Ovary (tissue), 9 donors: ENCODE results near the gene SLX4IP. TPM values are rescaled to one million over a fixed set of nuclear protein-coding genes. Genes with fewer than 3 reads are reported as not detected.
A peak's percentile ranks its signal among the peaks of the same experiment; 100 is the strongest.

Source experiments
- DNase-seq, 5 donors: peaks; one replicate each; pipeline ENCODE4 v3.0.0-alpha.2; 2019 to 2020
- H3K27ac ChIP-seq, 2 donors: fragments of 200-600 bp; one replicate each; pipeline versions ENCODE4 v1.5.1 to v1.8.0; 2019 to 2022
- H3K27me3 ChIP-seq: fragments of 200-600 bp; one replicate; pipeline ENCODE4 v1.8.0; 2022
- H3K36me3 ChIP-seq: fragments of 200-600 bp; sonication (generic); one replicate; pipeline ENCODE4 v1.5.1; 2019
- H3K4me1 ChIP-seq: one replicate; pipeline ENCODE4 v1.8.1; 2013; ENCODE audit warnings: mild to moderate bottlenecking, moderate library complexity; ENCODE audit not compliant: insufficient read depth
- H3K4me3 ChIP-seq: fragments of 200-600 bp; sonication (generic); one replicate; pipeline ENCODE4 v1.5.1; 2017
- H3K9me3 ChIP-seq, 2 donors: fragments of 200-600 bp in 1 of 2; sonication (generic) in 1 of 2; one replicate each; pipeline versions ENCODE4 v1.5.1 to v1.8.1; 2013 to 2019; ENCODE audit warnings: mild to moderate bottlenecking in 1 of 2, moderate library complexity in 1 of 2
- EP300 ChIP-seq: sonication (generic); formaldehyde crosslinking; IDR thresholded peaks from one replicate; pipeline ENCODE4 v1.6.1; 2017; ENCODE audit warnings: antibody characterized with exemption
- POLR2A ChIP-seq: fragments of 450-650 bp; IDR thresholded peaks from one replicate; pipeline ENCODE4 v1.6.1; 2017; ENCODE audit warnings: antibody characterized with exemption, mild to moderate bottlenecking, moderate library complexity
- WGBS, 3 donors: extraction: QIAGEN DNeasy Blood & Tissue Kit in 1 of 3; methylation state at CpG; one replicate each; pipeline versions ENCODE4 v1.1.5 to v1.1.7; 2013 to 2017; 5-methylcytosine and 5-hydroxymethylcytosine counted together
- intact Hi-C, 4 donors: fragments of 100-400 bp; cut with DNase I; formaldehyde crosslinking; loops; one replicate each; pipeline versions ENCODE4 v1.11.0 to v1.15.1; 2022 to 2023
- polyA plus RNA-seq, 2 donors: library from polyadenylated mRNA; stranded (reverse); fragments of 200-250 nt in 1 of 2; fragments of 350-450 nt in 1 of 2; fragmentation: Illumina TruSeq in 1 of 2; extraction: RNeasy Lipid Tissue Mini Kit (QIAGEN cat#74804) in 1 of 2; gene quantifications; one replicate each; pipeline ENCODE4 v1.2.3, GENCODE V29; 2013 to 2014
- total RNA-seq, 7 donors: library from RNA; depleted of rRNA in 2 of 7; stranded (reverse); fragments of >200 nt in 2 of 7; fragmentation: NEBNext Ultra II Directional in 3 of 7; extraction: Animal tissue kit (Norgen Biotek cat#: 25700) in 3 of 7; gene quantifications; one replicate each; pipeline versions ENCODE4 v1.1.0 to v1.2.4, GENCODE V29; 2016 to 2023
- TF ChIP-seq, protein P1 (sequence below), 3 donors: fragments of 450-650 bp in 2 of 3; fragments of 200-600 bp in 1 of 3; IDR thresholded peaks; one replicate each; pipeline versions ENCODE4 v1.5.1 to v1.8.0; 2016 to 2022; ENCODE audit warnings: antibody characterized with exemption in 3 of 3, mild to moderate bottlenecking in 1 of 3
- donor health status: DM: no; HTN: no; CAD: no; lungs with moderate emphysema.
- donor health status: DM: no; HTN: no; CAD: no.
- donor health status: Bipolar disorder and iron deficiency.
- donor health status: DM: yes; HTN: yes; CAD: no.
- donor health status: DM: no; HTN: no; CAD: no.
- donor health status: DM: yes; HTN: yes; CAD: no.

The SLX4IP gene
- total and polyA plus RNA-seq, 9 donors, result 0.98 to 5.1 (median 2.8) TPM

DNA sequence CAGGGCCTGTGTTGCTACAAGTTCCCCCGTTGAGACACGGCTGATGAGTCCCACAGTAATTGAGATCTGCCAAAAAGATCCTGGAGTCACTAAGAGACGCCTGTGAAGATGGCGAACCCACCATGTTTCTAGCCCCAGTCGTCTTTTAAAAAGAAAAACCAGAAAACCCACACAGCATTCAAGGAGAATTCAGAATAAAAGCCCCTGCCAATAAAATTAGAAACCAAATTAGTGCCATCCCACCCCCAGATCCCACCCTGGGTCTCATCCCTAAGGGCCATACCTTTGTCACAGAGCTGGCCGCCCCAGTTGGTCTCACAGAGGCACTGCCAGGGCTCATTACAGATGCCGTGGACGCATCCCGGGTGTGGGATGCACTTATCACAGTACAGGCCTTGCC is 217.1 kb downstream of the SLX4IP start:
- intact Hi-C loops, result no loop called here
- Histone ChIP-seq H3K9me3 (no peaks in the 10 kb centered on the region), H3K27ac (peak overlapping the region; percentile 24 to 32), H3K4me3 (no peak overlapping the region), H3K36me3 (no peaks in the 10 kb centered on the region), H3K4me1 (peaks cover 5% of the 10 kb centered on the region), H3K27me3 (no peaks in the 10 kb centered on the region)
- DNase-seq, result peak in 1 of 5 donors; percentile 26
- 77 to 90% (median 84%) methylated on average over 9 of the region's 9 CpGs for WGBS, 3 donors
- TF ChIP-seq, protein P1, sequence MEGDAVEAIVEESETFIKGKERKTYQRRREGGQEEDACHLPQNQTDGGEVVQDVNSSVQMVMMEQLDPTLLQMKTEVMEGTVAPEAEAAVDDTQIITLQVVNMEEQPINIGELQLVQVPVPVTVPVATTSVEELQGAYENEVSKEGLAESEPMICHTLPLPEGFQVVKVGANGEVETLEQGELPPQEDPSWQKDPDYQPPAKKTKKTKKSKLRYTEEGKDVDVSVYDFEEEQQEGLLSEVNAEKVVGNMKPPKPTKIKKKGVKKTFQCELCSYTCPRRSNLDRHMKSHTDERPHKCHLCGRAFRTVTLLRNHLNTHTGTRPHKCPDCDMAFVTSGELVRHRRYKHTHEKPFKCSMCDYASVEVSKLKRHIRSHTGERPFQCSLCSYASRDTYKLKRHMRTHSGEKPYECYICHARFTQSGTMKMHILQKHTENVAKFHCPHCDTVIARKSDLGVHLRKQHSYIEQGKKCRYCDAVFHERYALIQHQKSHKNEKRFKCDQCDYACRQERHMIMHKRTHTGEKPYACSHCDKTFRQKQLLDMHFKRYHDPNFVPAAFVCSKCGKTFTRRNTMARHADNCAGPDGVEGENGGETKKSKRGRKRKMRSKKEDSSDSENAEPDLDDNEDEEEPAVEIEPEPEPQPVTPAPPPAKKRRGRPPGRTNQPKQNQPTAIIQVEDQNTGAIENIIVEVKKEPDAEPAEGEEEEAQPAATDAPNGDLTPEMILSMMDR (IDR thresholded peaks at IDR 0.05), result no peak
- TF ChIP-seq POLR2A, result no peak
- no peak for TF ChIP-seq EP300

DNA sequence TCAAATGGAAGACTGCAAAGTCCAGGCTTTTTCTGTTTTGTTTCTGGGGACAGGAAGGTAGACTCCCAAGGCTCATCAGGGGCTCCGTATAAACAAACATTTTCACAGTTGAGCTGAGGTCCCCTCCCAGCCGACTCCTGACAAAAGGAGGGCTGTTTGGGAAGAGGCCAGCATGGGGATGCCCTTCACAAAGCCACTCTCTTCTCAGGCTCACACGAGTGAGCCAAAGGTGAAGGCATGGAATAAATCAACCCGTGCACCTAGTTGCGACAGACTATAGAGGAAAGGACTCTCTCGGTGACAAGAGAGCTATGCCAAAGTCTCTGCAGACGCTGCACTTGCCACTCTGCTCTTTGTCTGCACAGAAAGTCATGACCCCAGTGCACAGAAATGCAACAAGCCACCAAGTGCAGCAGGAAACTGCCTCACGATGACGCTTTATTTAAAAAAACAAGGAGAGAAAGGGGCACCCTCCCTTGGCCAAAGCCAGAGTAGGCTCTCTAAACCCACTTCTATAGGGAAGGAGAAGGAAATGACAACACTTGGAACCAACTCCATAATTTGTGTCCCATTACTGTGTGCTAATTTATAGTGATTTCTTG is 217.7 kb downstream of the SLX4IP start:
- Histone ChIP-seq H3K4me1 (peaks cover 5% of the 10 kb centered on the region), H3K9me3 (no peaks in the 10 kb centered on the region), H3K27me3 (no peaks in the 10 kb centered on the region), H3K27ac (peak overlapping the region; percentile 32 to 50), H3K36me3 (no peaks in the 10 kb centered on the region), H3K4me3 (no peak overlapping the region)
- intact Hi-C loops, result no loop called here
- TF ChIP-seq, protein P1 (IDR thresholded peaks at IDR 0.05), result no peak
- TF ChIP-seq POLR2A, result no peak
- no peak for TF ChIP-seq EP300
- DNase-seq, result peak in 1 of 5 donors; percentile 9
- WGBS, 3 donors, result 45 to 68% (median 62%) methylated on average over 9 of the region's 9 CpGs

DNA sequence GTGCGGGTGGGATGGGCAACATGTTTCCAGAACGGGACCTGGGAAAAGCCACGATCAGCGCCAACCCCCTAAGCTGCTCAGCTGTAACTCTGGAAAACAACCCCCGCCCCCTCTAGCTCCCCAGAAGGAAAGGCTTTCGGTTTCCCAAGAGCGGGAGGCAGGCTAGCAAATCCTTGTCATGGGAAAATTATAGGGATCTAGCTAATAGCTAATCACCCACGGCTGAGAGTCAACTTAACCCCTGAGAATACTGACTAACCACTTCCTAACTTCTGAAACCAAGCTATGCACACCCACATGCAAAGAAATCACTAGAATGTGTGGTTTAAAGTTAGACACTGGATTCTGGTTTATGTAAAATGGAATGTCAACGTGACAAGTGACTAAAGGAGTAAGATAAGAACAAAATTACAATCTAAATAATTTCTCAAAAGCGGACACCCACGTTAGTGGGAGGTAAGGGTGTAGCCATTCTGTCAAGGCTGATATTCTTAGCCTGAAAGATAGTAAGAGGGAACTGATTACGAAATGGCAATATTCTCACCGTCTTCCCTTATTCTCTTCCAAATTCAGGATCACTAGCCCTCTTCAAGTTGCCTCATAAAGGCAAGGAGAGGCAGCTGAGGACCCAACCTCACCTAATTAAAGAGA is 218.6 kb downstream of the SLX4IP start:
- Histone ChIP-seq H3K4me3 (peak overlapping the region; percentile 30), H3K27ac (peak overlapping the region in 1 of 2 donors; percentile 50), H3K9me3 (no peaks in the 10 kb centered on the region), H3K4me1 (peaks cover 5% of the 10 kb centered on the region), H3K27me3 (no peaks in the 10 kb centered on the region), H3K36me3 (no peaks in the 10 kb centered on the region)
- DNase-seq, result peak in 4 of 5 donors; percentile 60 to 63 (median 61)
- 3 to 8% (median 7%) methylated on average over 13 of the region's 13 CpGs for WGBS, 3 donors
- intact Hi-C loops, result no loop called here
- TF ChIP-seq POLR2A, result no peak
- TF ChIP-seq, protein P1 (IDR thresholded peaks at IDR 0.05), result no peak
- no peak for TF ChIP-seq EP300

DNA sequence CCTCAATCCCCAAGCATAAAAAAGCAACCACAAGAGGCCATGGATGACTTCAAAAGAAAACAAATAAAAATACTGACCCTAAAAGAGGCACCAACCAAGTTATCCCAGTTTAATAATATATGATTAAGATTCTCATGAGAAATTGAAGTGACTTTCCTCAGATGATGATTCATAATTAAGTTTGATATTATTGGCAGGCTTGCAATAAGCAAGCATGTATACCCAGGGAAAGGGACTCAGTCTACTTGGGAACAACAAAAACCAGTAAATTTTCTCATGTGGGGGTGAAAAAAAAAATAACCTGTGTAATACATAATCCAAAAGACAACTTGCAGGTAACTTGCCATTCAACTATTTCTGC is 219.1 kb downstream of the SLX4IP start:
- TF ChIP-seq, protein P1 (IDR thresholded peaks at IDR 0.05), result no peak
- TF ChIP-seq POLR2A (no peak), EP300 (no peak)
- H3K4me3 ChIP-seq, result no peak overlapping the region
- H3K27me3 ChIP-seq, result no peaks in the 10 kb centered on the region
- intact Hi-C loops, result no loop called here
- H3K4me1 ChIP-seq, result peaks cover 7% of the 10 kb centered on the region
- no peaks in the 10 kb centered on the region for H3K36me3 ChIP-seq
- no peaks in the 10 kb centered on the region for H3K9me3 ChIP-seq
- peak overlapping the region in 1 of 2 donors; percentile 50 for H3K27ac ChIP-seq
- no peak for DNase-seq
